ENCODE data around the gene BOLA3.
"Not testable (repeated sequence)": the region's sequence is repeated elsewhere in the genome, so short reads cannot be mapped to it uniquely, and the experiment has no call there.

BOLA3 gene

GRCh38 chr2:74148457-74149246 lies 940 bp upstream of the BOLA3 start:
- DNase-seq, result no peak

DNA sequence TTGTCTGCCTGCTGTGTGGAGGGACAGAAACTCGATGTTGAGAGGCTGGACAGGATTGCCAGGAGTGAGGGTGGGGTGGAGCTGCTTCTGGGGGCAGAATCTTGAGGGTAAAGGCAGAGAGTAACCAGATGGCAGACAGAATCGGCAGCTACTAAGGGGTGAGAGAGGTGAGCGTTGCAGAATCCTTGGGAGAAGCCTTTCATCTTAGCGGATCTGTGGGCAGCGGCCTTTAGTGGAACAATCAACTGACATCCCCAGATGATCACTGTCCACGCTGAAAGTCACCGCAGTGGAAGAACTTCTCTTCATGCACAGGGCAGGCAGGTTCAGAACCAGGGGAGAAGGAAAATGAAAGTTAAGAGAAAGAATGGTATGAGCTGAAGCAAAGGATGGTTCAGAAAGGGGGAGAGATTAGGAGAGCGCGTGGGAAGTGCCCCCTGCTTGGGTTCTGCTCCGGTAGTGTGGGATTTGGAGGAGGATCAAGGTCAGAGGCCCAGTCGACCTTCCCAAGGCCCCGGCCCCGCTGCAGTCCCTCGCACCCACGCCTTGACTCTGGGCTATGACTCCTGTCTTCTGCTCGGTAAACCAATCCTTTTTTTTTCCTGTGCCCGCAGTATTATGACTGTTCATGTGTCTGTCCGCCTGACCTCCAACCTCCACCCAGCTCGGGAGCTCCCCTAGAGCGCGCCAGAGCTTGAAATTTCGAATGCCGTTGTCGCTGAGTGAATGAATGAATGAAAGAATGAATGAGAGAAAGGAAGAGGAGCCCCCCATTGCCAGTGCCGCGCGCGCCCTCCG lies 584 bp downstream of the BOLA3 start:
- peak; percentile 65 for DNase-seq

- DNase-seq, result no peak
Observed at GRCh38 chr2:74142340-74142739, 5.4 kb downstream of the BOLA3 start.

- no peak for DNase-seq
Observed at GRCh38 chr2:74138600-74139323, 8.9 kb downstream of the BOLA3 start.

DNA sequence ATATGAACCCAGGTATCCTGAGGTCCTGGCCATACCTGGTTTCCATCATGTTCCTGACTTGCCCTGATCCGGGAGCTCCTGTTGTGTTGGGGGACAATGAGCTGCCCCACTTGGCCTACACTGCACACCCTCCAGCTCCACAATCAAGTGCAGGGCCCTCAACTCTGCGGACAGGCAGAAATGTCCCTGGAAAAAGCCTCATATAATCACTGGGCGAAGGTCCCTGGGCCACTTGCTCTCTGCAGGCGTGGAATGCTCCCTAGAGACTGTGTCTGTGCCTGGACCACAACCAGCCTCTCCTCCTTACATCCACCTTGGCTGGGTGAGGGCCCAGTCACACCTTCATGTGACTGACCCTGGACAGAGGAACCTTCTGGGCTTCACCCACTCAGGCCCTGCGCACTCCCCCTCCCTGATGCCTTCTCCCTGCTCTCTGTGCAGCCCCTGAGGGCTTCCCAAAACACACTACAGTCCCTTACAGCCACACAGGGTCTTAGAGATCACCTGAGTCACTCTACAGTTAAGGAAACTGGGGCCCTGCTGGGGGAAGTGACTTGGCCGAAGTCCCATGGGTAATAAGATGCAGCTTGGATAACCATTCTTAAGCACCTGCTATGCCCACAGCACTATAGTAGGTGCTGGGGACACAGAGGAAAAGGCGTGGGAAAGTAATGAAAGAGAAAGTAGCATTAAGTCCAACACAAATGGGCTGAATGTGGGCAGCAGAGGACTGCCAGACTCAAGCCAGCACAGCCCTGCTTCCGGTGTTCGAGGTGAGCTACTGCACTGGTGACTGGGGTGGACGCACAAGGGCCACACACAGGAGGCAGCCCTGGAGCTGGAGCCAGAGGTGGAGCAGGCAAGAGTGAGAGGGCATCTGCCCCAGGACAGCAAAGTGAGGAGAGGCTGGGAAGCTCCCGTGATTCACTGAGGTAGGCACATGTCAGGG lies 9.8 kb downstream of the BOLA3 start:
- DNase-seq, result no peak

GRCh38 chr2:74131901-74132300 lies 15.8 kb downstream of the BOLA3 start:
- no peak for DNase-seq

- DNase-seq, result no peak
Observed at GRCh38 chr2:74130211-74130995, 17.3 kb downstream of the BOLA3 start.

DNA sequence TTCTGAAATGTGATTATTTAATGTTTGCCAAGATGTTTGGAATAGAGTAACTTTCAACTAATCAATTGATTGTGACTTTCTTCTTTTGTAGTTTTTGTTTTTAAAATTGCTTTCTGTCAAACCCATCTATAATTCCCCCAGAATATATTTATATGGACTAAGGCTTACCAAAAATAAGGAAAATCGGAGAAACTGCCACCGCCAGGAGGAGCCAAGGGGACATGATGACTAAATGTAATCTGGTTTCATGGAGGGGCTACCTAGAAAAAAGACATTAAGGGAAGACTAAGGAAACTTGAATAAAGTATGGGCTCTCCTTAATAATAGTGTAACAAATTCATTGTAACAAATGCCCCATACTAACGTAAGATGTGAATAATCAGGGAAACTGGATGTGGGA lies 19.5 kb downstream of the BOLA3 start:
- no peak for DNase-seq

DNA sequence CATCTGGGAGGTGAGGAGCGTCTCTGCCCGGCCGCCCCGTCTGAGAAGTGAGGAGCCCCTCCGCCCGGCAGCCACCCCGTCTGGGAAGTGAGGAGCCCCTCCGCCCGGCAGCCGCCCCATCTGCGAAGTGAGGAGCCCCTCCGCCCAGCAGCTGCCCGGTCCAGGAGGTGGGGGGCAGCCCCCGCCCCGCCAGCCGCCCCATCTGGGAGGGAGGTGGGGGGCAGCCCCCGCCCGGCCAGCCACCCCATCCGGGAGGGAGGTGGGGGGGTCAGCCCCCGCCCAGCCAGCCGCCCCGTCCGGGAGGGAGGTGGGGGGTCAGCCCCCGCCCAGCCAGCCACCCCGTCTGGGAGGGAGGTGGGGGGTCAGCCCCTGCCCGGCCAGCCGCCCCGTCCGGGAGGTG lies 23.8 kb downstream of the BOLA3 start:
- DNase-seq, result not testable (repeated sequence)

DNA sequence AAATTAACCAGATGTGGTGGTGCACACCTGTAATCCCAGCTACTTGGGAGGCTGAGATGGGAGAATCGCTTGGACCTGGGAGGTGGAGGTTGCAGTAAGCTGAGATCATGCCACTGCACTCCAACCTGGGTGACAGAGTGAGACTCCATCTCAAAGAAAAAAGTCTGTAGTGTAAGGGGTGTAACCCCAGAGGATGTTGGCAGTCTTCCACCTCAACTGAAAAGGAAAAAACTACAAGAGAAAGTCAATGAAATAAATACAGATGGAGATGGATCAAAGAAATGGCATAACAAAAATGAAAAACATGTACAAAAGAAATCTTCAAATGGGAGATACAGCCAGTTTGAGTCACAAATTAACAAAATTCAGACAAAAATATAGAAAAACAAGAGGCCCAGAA lies 25.9 kb downstream of the BOLA3 start:
- not testable (repeated sequence) for DNase-seq

DNA sequence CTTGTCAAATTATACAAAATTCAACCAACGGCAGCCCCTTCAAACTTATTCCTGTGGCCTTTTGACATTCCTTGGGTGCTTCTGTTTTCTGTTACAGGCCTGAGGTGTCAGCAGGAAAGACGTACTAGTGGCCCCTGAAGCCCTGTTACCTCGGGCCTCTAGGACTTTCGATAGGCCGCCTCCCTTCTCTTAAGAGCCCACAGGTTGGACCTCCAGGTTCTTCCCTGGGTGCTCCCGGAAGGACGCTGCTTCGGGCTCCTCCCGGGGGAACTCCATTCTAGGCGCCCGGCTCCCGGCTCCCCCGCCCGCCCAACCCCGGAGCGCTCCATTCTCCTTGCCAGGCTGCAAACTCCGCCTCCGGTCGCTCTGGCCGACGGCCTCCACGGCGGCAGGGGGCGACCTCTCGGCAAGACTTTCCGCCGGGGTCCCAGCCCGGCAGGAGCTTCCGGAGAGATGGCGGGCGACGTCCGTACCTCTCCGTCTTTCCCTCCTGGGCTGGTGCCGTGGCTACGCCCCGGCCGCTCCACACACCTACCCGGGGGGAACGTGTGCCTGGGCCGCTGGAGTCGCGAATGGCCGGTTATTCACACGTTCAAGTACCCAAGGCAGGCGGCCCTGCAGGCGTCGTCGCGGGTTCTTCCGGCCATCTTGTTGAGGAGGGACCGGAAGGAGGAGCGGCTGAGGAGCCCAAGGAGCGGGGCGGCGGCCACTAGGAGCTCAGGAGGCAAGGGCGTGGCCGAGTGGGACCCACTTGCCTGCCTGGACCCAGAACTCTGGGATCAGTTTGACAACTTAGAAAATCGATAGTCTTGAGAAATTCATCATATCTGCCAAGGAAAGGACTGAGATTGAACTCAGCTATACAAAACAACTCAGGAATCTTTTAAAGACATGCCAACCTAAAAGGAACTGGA lies 27.5 kb downstream of the BOLA3 start:
- DNase-seq, result peak; percentile 90

DNA sequence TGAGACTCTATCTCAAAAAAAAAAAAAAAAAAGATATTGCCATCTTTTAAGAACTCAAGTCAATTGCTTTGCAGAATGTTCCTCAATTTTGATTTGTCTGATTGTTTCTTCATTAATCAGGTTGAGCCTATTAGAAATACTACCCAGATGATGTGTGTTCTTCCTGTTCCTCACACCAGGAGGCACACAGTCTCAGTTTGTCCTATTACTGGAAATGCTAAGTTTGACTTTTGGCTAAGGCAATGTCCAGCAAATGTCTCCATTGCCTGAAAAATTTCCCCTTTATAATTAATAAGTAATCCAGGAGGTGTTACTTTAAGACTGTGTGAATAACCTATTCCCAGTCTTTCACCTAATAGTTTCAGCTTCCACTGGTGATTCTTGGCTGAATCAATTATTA lies 28.4 kb downstream of the BOLA3 start:
- no peak for DNase-seq

GRCh38 chr2:74111380-74111779 lies 36.3 kb downstream of the BOLA3 start:
- DNase-seq, result no peak

- DNase-seq, result no peak
Observed at GRCh38 chr2:74110537-74110936, 37.2 kb downstream of the BOLA3 start.

GRCh38 chr2:74109551-74109950 lies 38.2 kb downstream of the BOLA3 start:
- no peak for DNase-seq

GRCh38 chr2:74107071-74107470 lies 40.6 kb downstream of the BOLA3 start:
- DNase-seq, result no peak

- DNase-seq, result no peak
Observed at GRCh38 chr2:74105413-74105812, 42.3 kb downstream of the BOLA3 start.

GRCh38 chr2:74104839-74105238 lies 42.9 kb downstream of the BOLA3 start:
- DNase-seq, result no peak

GRCh38 chr2:74103763-74104162 lies 43.9 kb downstream of the BOLA3 start:
- DNase-seq, result no peak

GRCh38 chr2:74102516-74102915 lies 45.2 kb downstream of the BOLA3 start:
- no peak for DNase-seq
